Endothelial cell of hepatic sinusoid (primary cell): Measurements from ENCODE around the gene SLIT1.

ENCODE experiments used
- in situ Hi-C: cut with HindIII; loops from 2 replicates; pipeline ENCODE4 v1.10.0; 2017; ENCODE audit warnings: low sequenced_read_pairs

SLIT1 gene

GRCh38 chr10:96987141-96987841 is 198.5 kb downstream of the SLIT1 start:
- in situ Hi-C loops = loop anchor here (5.0 kb wide), 1 partner anchor 50 kb away; no protein-coding TSS in a partner anchor

GRCh38 chr10:96986200-96986856 is 199.4 kb downstream of the SLIT1 start:
- in situ Hi-C loops = loop anchor here (5.0 kb wide), 1 partner anchor 51 kb away; no protein-coding TSS in a partner anchor

- in situ Hi-C loops = loop anchor here (5.0 kb wide), 1 partner anchor 53 kb away; no protein-coding TSS in a partner anchor
Observed at GRCh38 chr10:96984541-96985131, 201.1 kb downstream of the SLIT1 start.

GRCh38 chr10:96982149-96982930 is 203.4 kb downstream of the SLIT1 start:
- in situ Hi-C loops = no loop called here

- in situ Hi-C loops = no loop called here
Observed at GRCh38 chr10:96978621-96979154, 207.1 kb downstream of the SLIT1 start.

- in situ Hi-C loops = no loop called here
Observed at GRCh38 chr10:96975136-96975535, 210.6 kb downstream of the SLIT1 start.

- in situ Hi-C loops = no loop called here
Observed at GRCh38 chr10:96973809-96974747, 211.7 kb downstream of the SLIT1 start.

- in situ Hi-C loops = no loop called here
Observed at GRCh38 chr10:96972264-96972663, 213.5 kb downstream of the SLIT1 start.

- in situ Hi-C loops = no loop called here
Observed at GRCh38 chr10:96971324-96971723, 214.4 kb downstream of the SLIT1 start.

GRCh38 chr10:96968682-96969423 is 216.9 kb downstream of the SLIT1 start:
- in situ Hi-C loops = no loop called here

- in situ Hi-C loops = no loop called here
Observed at GRCh38 chr10:96967847-96968246, 217.9 kb downstream of the SLIT1 start.

GRCh38 chr10:96964131-96964530 is 221.6 kb downstream of the SLIT1 start:
- in situ Hi-C loops = no loop called here

- in situ Hi-C loops = no loop called here
Observed at GRCh38 chr10:96960872-96961271, 224.9 kb downstream of the SLIT1 start.

GRCh38 chr10:96959733-96960132 is 226.0 kb downstream of the SLIT1 start:
- in situ Hi-C loops = no loop called here

GRCh38 chr10:96958071-96958470 is 227.7 kb downstream of the SLIT1 start:
- in situ Hi-C loops = no loop called here

GRCh38 chr10:96955794-96956193 is 230.0 kb downstream of the SLIT1 start:
- in situ Hi-C loops = no loop called here

GRCh38 chr10:96951954-96952353 is 233.8 kb downstream of the SLIT1 start:
- in situ Hi-C loops = no loop called here

- in situ Hi-C loops = no loop called here
Observed at GRCh38 chr10:96949039-96949683, 236.6 kb downstream of the SLIT1 start.
